ENCODE measurements around the gene ADAM17.
"Not testable (repeated sequence)": the region's sequence is repeated elsewhere in the genome, so short reads cannot be mapped to it uniquely, and the experiment has no call there.

The ADAM17 gene

GRCh38 chr2:9570182-9571060 is 14.8 kb upstream of the ADAM17 start:
- in situ Hi-C loops (cut with MboI; ENCODE audit: low sequenced_read_pairs) = no loop called here

DNA sequence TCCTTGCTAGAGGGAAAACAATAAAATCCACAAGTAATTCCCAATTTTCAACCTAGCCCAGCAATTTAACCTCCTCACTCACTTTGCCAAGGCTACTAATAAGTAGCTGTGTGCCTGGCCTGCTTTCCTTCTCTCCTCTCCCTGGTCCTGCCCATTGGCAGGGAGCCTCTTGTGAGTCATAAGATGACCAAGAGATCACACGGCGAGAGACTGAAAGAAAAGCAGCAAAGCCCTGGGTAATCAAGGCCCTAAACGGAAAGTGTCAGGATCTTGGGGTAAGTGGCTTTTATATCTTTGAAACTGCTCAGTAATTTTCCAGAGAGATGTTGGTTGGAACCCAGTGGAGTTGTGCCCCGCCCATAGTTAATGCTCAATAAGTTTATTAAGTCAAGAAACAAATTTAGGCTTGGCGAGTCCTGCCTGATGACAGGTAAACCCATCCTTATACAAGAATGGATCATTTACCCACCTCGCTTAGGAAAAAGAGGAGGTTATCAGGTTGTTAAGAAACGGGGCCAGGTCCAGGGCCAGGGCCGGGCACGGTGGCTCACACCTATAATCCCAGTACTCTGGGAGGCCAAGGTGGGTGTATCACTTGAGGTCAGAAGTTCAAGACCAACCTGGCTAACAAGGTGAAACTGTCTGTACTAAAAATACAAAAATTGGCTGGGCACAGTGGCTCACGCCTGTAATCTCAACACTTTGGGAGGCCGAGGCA is 10.0 kb upstream of the ADAM17 start:
- in situ Hi-C loops (cut with MboI; ENCODE audit: low sequenced_read_pairs) = no loop called here

- in situ Hi-C loops (cut with MboI; ENCODE audit: low sequenced_read_pairs) = no loop called here
Observed at GRCh38 chr2:9560628-9561027, 5.0 kb upstream of the ADAM17 start.

GRCh38 chr2:9558948-9559381 is 3.3 kb upstream of the ADAM17 start:
- in situ Hi-C loops (cut with MboI; ENCODE audit: low sequenced_read_pairs) = no loop called here

DNA sequence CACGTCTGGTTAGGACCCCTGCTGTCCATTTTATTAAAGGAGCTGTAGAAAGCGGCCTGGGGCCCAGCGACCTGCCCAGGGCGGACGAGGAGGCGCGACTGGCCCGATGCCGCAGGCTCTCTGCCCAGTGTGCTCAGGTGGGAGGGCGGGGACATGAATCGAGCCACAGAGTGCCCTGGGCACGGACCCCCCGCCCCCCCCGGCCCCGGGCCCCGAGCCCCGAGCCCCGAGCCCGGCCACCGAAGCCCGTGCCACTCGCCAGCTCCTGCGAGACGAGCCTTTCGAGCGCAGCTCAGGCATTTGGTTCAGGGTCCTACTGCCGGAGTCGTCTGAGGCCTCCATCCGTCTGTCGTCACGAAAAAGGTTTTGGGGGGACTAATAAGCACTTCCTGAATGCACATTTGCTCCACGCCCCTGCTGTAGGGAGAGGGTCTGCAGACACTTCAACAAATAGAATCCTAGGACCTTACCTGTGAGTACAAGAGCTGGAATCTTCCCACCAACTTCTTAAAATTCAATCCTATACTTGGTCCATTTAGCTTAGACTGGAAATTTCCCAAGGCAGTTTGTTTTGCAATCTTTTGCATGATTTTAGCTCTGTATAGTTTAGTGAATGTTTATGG is 602 bp upstream of the ADAM17 start:
- in situ Hi-C loops (cut with MboI; ENCODE audit: low sequenced_read_pairs) = no loop called here

- in situ Hi-C loops (cut with MboI; ENCODE audit: low sequenced_read_pairs) = no loop called here
Observed at GRCh38 chr2:9554921-9555296, 721 bp downstream of the ADAM17 start.

DNA sequence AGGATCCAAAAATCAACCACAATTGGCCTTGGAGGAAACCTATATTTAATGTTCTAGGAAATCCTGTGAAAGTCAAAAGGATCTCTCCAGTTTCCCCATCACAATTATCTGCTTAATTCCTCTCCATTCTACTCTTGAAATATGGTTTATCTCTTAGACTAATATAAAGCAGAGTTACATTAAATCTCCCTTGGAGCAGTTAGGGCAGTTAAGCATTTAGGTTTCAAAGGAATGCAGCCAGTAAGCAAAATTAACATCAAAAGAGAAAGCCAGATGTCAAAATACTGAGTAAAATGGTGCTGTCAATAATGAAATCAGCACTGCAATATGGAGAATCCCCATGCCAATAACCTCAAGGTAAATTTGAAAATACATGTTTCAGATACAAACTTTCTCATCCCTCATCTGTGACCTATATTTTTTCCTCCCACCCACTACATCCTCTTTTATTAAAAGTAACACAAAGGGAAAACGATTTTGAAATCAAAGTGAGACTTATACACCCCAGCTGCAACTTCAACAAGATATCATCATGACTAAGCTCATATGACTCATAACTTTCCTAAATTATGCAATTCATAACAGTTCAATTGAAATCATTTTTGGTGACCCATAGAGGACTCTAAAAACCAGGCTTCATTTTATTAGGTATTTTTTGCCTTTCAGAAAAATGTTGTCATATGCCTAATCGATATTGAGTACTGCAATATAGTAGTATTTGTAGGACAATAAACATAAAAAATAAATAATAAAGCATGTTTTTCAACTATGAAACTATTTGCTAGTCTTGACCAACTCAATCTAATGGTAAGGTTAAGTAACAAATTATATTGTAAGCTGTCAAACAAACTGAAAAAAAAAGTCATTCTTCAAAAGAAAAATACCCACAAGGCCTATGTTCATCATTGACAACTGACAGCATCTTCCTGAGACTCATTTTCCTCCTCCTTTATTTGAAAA is 3.1 kb downstream of the ADAM17 start:
- in situ Hi-C loops (cut with MboI; ENCODE audit: low sequenced_read_pairs) = no loop called here

DNA sequence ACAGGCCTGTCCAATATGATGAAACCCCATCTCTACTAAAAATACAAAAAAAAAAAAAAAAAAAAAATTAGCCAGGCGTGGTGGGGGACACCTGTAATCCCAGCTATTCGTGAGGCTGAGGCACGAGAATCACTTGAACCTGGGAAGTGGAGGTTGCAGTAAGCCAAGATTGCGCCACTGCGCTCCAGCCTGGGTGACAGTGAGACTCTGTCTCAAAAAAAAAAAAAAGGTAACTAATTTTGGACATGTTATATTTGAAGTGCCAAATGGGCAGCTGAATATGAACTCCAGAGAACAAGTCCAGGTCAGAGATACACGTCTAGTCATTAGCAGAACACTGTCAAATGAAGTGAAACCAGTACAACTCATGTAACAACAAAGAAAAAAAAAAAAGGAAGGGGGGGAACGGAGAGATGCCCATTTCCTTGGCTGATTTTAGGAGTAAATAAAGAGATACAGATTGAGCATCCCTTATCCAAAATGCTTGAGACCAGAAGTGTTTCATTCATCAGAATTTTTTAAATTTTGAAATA is 4.7 kb downstream of the ADAM17 start:
- in situ Hi-C loops (cut with MboI; ENCODE audit: low sequenced_read_pairs) = not testable (repeated sequence)

DNA sequence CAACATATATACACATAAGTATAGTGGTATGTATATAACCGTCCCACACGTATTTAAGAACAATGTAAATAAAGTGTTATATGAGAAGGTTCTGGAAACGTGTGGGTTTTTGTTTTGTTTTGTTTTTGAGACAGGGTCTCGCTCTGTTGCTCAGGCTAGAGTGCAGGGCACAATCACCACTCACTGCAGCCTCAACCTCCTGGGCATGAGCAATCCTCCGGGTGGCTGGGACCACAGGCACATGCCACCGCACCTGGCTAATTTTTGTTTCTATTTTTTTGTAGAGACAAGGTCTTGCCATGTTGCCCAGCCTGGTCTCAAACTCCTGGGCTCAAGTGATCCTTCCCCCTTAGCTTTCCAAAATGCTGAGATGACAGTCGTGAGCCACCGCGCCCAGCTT is 6.2 kb downstream of the ADAM17 start:
- in situ Hi-C loops (cut with MboI; ENCODE audit: low sequenced_read_pairs) = no loop called here

DNA sequence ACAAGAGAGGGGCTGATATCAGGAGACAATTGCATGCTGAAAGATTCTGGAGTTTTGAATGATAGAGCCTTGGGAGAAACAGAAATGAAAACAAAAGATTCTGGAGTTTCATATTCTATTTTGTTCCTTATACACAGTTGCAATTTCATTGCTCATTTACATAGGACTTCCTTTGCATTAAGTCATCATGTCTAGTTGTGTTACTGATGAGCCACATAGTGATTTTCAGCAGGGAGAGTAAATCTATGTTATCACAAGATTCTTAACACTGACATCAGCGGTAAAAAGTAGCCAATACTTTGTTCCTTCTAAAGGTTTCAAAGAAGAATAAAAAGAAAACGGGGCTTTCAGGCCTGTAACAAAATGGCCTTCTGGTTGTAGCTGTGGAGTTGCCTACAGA is 7.1 kb downstream of the ADAM17 start:
- in situ Hi-C loops (cut with MboI; ENCODE audit: low sequenced_read_pairs) = no loop called here

GRCh38 chr2:9547262-9547991 is 8.2 kb downstream of the ADAM17 start:
- in situ Hi-C loops (cut with MboI; ENCODE audit: low sequenced_read_pairs) = no loop called here

- in situ Hi-C loops (cut with MboI; ENCODE audit: low sequenced_read_pairs) = no loop called here
Observed at GRCh38 chr2:9545502-9545901, 10.1 kb downstream of the ADAM17 start.

- in situ Hi-C loops (cut with MboI; ENCODE audit: low sequenced_read_pairs) = no loop called here
Observed at GRCh38 chr2:9543557-9543956, 12.1 kb downstream of the ADAM17 start.

GRCh38 chr2:9539531-9539930 is 16.1 kb downstream of the ADAM17 start:
- in situ Hi-C loops (cut with MboI; ENCODE audit: low sequenced_read_pairs) = no loop called here

GRCh38 chr2:9538000-9538507 is 17.6 kb downstream of the ADAM17 start:
- in situ Hi-C loops (cut with MboI; ENCODE audit: low sequenced_read_pairs) = no loop called here

DNA sequence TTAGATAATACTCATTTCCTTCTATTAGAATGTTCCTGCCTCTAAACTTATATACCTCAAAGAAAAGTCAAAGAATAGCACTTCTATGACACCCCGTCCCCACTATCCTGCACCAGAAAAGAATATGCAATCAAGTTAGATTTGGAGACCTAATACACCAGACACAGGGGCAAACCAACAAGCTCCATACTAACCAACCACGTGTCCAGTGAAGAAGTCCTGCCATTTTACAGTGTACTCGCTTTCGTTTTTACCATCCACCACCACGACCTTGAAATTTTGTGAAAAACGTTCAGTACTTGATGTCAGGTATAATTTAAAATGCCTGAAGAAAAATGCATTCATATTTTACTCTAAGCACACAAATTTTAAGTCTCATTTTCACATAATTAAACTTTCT is 19.1 kb downstream of the ADAM17 start:
- in situ Hi-C loops (cut with MboI; ENCODE audit: low sequenced_read_pairs) = no loop called here

GRCh38 chr2:9535177-9535576 is 20.5 kb downstream of the ADAM17 start:
- in situ Hi-C loops (cut with MboI; ENCODE audit: low sequenced_read_pairs) = no loop called here

DNA sequence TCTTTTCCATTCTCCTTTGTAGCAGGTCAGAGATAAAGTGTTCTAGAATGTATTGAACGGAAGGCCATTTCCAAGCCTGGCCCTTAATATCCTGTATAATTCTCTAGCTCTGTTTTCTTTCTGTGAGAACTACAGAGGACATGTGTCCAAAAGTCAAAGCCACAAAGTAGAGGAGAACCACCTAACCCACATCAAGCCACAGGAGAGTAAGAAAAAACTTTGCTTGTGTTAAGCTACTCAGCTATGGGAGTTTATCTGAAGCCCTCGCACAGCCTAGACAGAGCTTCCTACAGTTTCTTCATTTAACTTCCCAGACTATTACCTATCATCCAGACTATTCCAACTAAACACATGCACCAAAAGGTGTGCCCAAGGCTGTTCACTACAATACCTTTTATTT is 22.0 kb downstream of the ADAM17 start:
- in situ Hi-C loops (cut with MboI; ENCODE audit: low sequenced_read_pairs) = no loop called here

DNA sequence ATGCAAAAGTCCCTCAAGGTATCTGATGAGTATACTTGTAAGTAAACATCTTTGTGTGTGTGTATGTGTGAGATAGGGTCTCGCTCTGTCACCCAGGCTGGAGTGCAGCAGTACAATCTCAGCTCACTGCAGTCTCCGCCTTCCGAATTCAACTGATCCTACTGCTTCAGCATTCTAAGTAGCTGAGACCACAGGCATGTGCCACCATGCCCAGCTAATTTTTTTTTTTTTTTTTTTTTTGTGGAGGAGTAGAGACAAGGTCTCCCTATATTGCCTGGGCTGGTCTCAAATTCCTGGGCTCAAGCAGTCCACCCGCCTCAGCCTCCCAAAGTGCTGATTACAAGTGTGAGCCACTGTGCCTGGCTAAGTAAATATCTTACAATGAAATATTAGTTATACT is 23.2 kb downstream of the ADAM17 start:
- in situ Hi-C loops (cut with MboI; ENCODE audit: low sequenced_read_pairs) = no loop called here
